Cerebellar nuclear complex (tissue), 1 donor: Measurements from ENCODE around the gene ERVH48-1.
"Not testable (repeated sequence)": the region's sequence is repeated elsewhere in the genome, so short reads cannot be mapped to it uniquely, and the experiment has no call there.

Source experiments
- DNase-seq, 2 experiments: peaks; one replicate each; lab custom pipeline; 2025; lab: John Stamatoyannopoulos, UW

Gene ERVH48-1

DNA sequence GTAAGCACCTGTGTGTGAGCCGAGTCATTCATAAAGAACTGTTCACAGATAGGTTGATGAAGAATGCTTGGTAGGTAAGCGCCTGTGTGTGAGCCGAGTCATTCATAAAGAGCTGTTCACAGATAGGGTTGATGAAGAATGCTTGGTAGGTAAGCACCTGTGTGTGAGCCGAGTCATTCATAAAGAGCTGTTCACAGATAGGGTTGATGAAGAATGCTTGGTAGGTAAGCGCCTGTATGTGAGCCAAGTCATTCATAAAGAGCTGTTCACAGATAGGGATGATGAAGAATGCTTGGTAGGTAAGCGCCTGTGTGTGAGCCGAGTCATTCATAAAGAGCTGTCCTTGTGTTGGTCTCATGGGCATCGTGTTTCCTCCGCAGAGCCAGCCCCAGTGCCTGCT is 16.9 kb downstream of the ERVH48-1 start:
- not testable (repeated sequence) for DNase-seq

DNA sequence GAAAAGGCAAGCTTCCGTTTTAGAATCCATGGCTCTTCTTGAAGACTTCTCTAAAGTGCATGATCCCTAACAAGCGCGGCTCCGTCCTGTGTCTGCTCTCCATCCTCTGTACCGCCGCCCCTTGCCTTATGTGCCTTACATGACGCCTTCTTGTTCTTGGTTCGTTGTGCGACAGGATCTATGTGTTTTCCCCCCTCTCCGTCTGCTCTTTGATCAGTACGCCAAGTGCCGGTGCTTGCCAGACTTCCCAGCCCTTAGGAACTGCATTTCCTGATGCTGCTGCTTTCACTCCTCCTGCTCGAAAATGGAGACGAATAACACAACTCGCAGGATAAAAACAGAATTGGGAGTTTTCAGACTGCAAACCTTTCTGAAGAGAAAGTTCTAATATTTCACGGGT is 19.2 kb downstream of the ERVH48-1 start:
- no peak for DNase-seq

DNA sequence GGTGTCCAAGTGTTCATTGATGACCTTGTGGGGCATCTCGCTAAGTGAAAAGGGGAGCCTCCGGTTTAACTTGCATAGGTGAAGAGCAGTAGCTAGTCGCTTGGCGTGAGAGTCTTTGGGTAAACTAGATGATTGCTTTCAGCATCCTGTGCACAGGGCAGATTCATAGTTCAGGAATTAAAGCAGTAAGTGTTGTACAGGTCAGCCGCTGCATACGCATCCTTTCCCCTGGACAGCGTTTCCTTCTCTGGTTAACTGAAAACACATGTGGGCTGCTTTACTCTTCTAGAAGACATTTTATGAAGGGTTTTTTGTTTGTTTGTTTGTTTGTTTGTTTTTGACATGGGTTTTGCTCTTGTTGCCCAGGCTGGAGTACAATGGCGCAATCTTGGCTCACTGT is 20.2 kb downstream of the ERVH48-1 start:
- no peak for DNase-seq

DNA sequence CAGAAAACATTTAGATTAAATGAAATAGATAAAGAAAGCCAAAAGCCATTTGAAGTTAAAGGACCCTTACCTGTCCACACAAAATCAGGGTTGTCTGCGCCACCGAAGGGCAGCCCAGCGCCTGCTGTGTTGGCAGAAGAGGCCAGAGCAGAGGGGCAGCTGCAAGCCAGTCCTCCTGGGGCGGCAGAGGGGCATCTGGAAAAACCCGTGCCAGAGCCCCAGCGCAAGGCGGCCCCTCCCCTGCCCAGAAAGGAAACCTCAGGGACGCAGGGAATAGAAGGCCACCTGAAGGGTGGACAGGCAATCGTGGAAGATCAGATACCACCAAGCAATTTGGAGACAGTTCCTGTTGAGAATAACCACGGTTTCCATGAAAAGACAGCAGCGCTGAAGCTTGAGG is 21.6 kb downstream of the ERVH48-1 start:
- no peak for DNase-seq

DNA sequence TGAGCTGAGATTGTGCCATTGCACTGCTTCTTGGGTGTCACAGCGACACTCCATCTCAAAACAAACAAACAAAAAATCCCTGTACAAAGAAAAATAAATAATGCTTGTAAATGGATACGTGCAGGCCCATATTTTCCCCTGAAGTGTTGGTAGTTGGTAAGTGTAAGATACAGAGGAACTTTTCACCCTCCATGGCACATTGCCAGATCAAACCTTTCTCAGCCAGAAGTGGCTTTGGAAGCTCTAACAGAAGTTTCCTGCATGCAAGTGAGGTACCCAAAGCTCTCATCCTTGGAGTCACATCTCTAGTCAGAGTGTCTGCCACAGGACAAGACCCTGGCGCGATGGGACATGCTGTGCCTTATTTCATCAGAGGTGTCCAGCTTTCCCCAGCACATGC is 25.0 kb downstream of the ERVH48-1 start:
- DNase-seq: no peak

DNA sequence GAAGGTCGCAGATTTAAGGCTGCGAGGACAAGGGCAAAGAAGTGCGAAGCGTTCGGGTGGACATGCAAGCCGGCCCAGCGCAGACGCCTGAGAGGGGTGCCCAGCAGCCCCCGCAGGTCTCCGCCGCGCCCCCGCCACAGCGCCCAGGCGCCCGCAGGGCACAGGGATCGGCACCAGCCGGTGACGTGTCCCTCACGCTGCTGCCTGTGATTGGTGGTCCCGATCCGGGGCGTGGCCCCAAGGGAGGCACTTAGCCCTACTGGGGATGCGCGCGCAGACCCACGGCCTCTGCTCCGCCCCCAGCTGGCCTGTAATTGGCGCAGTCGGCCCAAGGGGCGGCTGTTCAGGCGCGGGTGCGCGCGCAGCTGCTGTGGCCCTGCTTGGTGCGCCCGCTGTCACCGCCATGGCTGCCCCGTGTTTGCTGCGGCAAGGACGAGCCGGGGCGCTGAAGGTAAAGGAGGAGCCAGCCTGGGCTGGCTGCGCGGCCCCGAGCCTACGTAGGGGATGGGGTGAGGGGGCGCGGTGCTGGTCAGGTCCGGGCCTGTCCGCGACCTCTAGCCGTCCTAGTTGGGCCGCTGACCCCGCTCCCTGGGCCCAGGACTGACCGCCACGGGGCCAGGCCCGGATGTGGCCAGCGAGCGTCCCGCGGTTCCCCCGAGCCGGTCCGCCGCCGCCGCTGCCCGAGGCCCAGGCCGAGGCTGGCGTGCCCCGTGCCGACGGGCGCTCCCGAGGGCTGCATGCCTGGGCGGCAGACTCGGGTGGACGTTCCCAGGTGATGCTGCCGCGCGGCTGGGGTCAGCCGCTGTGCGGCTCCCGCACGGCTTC is 32.3 kb downstream of the ERVH48-1 start, which contains the start of gene NDUFV3:
NDUFV3 (plus strand) TSS at position 379 of the 825 bp plus-strand sequence; CDS start at position 404, 25 bp downstream.
- peak; percentile 88 to 94 for DNase-seq

DNA sequence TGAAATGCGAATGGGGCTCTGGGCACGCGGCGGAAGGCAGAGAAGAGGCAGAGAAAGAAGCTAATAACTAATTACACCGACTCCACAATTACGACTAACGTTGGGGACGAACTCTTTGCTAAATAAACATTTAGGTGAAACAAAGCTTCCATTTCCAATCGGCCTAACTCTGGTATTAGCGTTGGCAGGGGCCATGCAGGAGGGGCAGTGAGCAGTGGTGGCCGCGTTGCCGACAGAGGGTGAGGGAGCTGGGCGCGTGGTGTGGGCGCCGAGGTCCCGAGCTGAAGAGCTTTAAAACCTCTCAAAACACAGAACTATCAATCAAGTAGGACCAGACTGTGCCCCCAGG is 32.9 kb downstream of the ERVH48-1 start:
- no peak for DNase-seq

DNA sequence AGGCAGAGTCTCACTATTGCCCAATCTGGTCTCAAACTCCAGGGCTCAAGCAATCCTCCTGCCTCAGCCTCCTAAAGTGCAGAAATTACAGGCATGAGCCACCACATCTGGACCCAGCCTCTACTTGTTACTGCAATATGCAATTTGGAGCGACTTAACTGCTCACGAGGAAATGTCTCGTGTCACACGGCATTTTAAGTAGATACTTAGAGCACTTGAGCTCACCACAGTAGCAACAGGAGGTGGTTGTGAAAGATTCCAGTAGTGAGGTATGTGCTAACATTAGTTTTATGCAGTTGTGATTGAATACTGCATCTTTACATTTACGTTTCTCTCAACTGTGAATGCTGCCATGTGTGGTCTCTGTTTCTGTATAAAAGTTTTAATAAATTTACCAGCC is 38.1 kb downstream of the ERVH48-1 start:
- DNase-seq: no peak

DNA sequence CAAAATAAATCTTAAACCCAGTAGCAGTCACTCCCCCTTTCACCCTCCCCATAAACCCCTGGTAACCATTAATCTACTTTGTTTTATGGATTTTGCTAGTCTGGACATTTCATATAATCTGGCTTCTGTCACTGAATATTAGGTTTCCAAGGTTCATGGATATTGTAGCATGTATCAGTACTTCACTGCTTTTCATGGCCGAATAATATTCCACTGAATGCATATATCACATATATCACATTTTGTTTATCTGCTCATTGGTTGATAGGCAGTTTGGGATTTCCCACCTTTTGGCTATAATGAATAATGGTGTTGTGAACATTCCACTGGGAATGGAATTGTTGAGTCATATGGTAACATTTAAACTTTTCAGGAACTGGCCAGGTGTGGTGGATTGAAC is 41.5 kb downstream of the ERVH48-1 start:
- DNase-seq: no peak

DNA sequence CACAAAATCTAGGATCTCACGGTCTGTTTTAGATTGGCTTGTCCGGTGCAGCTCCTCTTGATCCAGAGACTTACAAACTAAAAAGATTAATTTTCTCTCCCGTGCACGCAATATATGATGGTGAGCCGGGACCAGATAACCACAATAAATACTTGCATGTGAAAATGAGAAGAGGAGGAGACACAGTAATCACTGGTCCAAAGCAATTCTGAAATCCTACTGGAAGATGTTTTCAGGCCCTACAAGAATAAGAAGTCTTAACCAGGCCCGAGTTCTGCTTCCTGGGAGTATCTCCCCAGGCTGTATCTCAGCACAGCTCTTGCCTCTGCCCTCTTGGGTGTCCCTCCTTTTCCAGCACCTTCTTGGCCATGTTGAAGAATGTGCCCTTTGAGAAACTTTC is 45.1 kb downstream of the ERVH48-1 start:
- DNase-seq: no peak

DNA sequence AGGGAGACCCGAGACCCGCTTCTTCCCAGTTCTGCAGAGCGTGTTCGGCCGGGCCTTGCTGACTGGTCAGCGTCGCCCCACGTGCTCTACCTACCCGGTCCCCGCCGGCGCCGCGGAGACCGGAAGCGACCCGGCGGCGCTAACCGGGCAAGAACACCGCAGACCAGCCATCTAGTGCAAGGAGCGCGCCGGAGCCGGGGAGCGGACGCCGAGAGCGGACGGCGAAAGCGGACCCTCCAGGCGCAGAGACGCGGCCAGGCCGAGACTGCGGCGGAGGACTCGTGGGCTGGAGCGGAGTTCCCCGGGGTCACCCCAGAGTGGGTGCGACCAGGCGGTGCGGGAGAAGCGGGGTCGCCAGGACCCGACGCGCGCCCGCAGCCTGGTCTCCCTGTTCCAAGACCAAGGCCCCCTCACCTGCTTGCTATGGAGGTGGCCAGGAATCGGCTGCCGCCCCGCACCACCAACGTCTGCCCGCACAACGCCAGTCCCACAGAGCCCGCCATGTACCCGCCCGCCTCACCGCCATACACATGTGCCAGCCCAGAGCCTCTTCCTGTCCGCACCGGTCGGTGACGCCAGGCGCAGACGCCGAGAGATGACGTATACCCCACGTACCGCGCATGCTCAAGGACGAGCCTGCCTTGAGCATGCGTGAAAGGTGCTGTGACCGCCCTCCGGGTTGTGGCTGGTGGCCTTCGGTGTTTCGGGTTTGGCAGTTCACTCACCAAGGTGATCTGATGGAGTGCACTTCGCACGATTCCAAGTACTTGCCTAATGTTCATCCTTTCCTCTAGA is 46.2 kb downstream of the ERVH48-1 start, which contains the start of gene WDR4:
WDR4 (minus strand) TSS at position 547 of the 795 bp plus-strand sequence; CDS start at position 503, 44 bp downstream.
- peak; percentile 76 to 82 for DNase-seq

DNA sequence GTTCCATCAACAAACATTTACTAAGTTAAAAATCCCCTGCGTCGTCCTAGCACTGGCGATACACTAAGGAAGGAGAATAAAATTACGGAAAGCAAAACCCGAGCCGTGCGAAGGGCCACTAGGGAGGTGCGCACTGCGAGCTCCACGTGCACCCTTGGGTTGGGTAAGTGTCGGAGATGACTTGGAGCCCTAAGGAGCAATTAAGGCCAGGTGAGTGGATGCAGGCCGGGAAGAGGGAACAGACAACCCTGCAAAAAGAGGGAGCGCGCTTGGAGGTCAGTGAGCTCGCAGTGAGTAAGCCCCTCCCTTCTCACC is 46.8 kb downstream of the ERVH48-1 start:
- DNase-seq: no peak

DNA sequence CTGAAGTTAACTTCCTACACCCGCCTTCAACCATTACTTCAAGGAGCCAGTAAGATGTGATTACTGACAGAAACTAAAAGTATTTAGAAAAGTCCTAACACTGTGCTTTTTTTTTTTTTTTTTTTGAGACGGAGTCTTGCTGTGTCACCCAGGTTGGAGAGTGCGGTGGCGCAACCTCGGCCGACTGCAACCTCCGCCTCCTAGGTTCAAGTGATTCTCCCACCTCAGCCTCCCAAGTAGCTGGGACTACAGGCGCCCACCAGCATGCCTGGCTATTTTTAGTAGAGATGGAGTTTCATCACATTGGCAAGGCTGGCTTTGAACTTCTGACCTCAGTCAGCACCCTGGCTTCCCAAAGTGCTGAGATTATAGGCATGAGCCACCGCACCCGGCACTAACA is 49.6 kb downstream of the ERVH48-1 start:
- not testable (repeated sequence) for DNase-seq

DNA sequence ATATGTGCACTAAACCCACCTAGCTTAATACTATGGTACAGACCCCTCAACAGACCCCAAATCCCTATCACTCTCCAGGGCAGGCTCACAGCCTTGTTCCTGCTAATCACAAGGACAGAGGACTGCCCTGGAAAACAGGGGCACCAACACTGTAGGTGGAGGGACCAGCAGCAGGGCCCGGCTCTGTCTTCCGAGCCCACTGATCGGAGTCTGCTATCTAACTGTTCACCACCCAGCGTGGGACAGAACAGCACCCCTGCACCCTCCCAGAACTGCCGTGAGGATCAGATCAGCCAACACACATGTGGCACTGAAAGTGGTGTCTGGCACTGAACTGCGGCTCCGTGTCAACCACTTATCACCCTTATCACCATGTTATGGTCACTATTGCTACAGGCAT is 52.3 kb downstream of the ERVH48-1 start:
- no peak for DNase-seq

DNA sequence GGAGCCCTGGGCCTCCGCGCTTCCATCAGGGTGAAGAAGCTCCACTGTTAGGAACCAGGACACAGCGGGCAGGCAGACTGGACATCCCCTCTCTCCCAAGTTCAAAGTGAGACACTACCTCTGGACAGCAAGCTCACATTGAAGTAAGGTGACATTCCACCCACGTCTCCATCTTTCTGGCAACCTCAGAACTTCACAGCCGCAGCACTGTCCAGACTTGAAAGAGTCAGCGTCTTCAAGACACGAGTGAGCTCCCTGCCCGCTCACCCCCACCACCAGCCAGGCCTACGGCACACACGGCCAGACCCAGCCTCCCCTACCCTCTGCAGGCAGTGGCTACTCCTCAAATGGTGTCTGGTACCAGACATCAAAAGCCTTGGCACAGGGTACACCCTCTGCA is 57.2 kb downstream of the ERVH48-1 start:
- DNase-seq: no peak
